Osteoblast (primary cell): ENCODE results near the gene EPGN. TPM values are rescaled to one million over a fixed set of nuclear protein-coding genes. Genes with fewer than 3 reads are reported as not detected.

Source experiments
- DNase-seq: peaks from one replicate; pipeline ENCODE4 v3.0.0; 2011; ENCODE audit warnings: low spot score, mixed read lengths; ENCODE audit not compliant: insufficient read length; ENCODE audit errors: missing footprints
- H2AFZ ChIP-seq: 2 replicates; pipeline ENCODE4 v1.6.0; 2011; ENCODE audit warnings: mild to moderate bottlenecking, low read length
- H3K27ac ChIP-seq: 2 replicates; pipeline ENCODE4 v1.5.1; 2011; ENCODE audit warnings: mild to moderate bottlenecking, low read depth, low read length, moderate library complexity
- H3K27me3 ChIP-seq: 2 replicates; pipeline ENCODE4 v1.6.0; 2012; ENCODE audit warnings: mild to moderate bottlenecking, control low read depth, inconsistent platforms, low read length, moderate library complexity; ENCODE audit not compliant: insufficient read depth
- H3K36me3 ChIP-seq: 2 replicates; pipeline ENCODE4 v1.5.1; 2011; ENCODE audit warnings: mild to moderate bottlenecking, low read length, control low read depth, moderate library complexity; ENCODE audit not compliant: insufficient read depth
- H3K4me1 ChIP-seq: 2 replicates; pipeline ENCODE4 v1.5.1; 2011; ENCODE audit warnings: mild to moderate bottlenecking, low read length, control low read depth, moderate library complexity; ENCODE audit not compliant: insufficient read depth
- H3K4me2 ChIP-seq: 2 replicates; pipeline ENCODE4 v1.6.0; 2011; ENCODE audit warnings: mild to moderate bottlenecking, low read length; ENCODE audit not compliant: insufficient read depth
- H3K4me3 ChIP-seq: fragments of 200-600 bp; sonication (generic); 3 replicates; pipeline ENCODE4 v1.5.1; 2012; ENCODE audit warnings: mild to moderate bottlenecking, low read length, inconsistent platforms; ENCODE audit not compliant: insufficient read depth
- H3K79me2 ChIP-seq: 2 replicates; pipeline ENCODE4 v1.6.0; 2012; ENCODE audit warnings: mild to moderate bottlenecking, low read length, control low read depth, inconsistent platforms; ENCODE audit not compliant: insufficient read depth
- H3K9me3 ChIP-seq: 2 replicates; pipeline ENCODE4 v1.5.1; 2011; ENCODE audit warnings: low read depth, low read length, control low read depth
- H4K20me1 ChIP-seq: 2 replicates; pipeline ENCODE4 v1.6.0; 2012; ENCODE audit warnings: mild to moderate bottlenecking, low read length, control low read depth; ENCODE audit not compliant: insufficient read depth
- total RNA-seq: library from RNA; depleted of rRNA; stranded (reverse); fragments of >200 nt; gene quantifications from 2 replicates; pipeline ENCODE4 v1.2.3, GENCODE V29; 2012
- TF ChIP-seq, protein P1 (sequence below): IDR thresholded peaks from 2 replicates; pipeline ENCODE4 v1.5.1; 2011; ENCODE audit warnings: mild to moderate bottlenecking, low read depth, low read length, moderate library complexity; ENCODE audit errors: extremely low read depth

Gene EPGN
- total RNA-seq, 1 donor = 1.1 TPM

DNA sequence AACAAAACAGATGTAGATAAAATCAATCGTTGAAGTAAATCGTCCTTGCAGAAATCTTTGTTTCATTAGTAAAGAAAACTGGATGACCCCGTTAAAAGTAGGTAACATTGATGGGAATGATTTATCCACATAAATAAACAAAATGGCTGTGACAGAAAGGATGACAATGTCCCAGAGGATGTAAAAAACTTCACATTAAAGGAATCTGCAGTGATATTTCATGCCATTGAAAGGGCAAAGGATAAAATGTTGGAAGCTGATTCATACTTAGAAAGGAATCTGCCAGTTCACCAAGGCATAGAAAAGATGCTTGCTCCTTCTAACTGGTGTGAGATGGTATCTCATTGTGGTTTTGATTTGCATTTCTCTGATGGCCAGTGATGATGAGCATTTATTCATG, 24.2 kb upstream of the EPGN start:
- no peaks in the 10 kb centered on the region for H4K20me1 ChIP-seq
- peak overlapping the region; percentile 60 for H3K4me3 ChIP-seq
- DNase-seq = peak; percentile 1
- no peaks in the 10 kb centered on the region for H3K79me2 ChIP-seq
- H3K27ac ChIP-seq = peak overlapping the region; percentile 78
- peak overlapping the region; percentile 77 for H3K4me2 ChIP-seq
- H3K9me3 ChIP-seq = no peaks in the 10 kb centered on the region
- TF ChIP-seq, protein P1, sequence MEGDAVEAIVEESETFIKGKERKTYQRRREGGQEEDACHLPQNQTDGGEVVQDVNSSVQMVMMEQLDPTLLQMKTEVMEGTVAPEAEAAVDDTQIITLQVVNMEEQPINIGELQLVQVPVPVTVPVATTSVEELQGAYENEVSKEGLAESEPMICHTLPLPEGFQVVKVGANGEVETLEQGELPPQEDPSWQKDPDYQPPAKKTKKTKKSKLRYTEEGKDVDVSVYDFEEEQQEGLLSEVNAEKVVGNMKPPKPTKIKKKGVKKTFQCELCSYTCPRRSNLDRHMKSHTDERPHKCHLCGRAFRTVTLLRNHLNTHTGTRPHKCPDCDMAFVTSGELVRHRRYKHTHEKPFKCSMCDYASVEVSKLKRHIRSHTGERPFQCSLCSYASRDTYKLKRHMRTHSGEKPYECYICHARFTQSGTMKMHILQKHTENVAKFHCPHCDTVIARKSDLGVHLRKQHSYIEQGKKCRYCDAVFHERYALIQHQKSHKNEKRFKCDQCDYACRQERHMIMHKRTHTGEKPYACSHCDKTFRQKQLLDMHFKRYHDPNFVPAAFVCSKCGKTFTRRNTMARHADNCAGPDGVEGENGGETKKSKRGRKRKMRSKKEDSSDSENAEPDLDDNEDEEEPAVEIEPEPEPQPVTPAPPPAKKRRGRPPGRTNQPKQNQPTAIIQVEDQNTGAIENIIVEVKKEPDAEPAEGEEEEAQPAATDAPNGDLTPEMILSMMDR = no peak
- H3K27me3 ChIP-seq = no peaks in the 10 kb centered on the region
- peaks cover 24% of the 10 kb centered on the region for H3K4me1 ChIP-seq
- no peaks in the 10 kb centered on the region for H3K36me3 ChIP-seq
- H2AFZ ChIP-seq = no peak overlapping the region

DNA sequence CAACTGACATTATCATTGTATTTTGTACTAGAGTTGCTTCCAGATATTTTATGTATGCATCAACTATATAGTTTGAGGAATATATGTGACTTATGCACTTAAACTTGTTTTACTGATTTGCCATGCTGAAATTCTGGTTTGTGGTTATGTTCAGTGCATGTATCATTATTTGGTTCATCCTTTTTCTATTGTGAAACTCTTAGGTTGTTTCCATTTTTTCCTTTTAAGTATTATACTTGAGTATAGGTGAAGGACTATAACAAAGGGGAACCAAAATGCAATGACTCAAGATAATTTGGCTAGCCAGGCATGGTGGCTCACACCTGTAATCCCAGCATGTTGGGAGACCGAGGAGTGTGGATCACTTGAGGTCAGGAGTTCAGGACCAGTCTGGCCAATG, 21.1 kb upstream of the EPGN start:
- H3K9me3 ChIP-seq = no peaks in the 10 kb centered on the region
- no peak overlapping the region for H3K4me3 ChIP-seq
- no peak for DNase-seq
- no peaks in the 10 kb centered on the region for H3K36me3 ChIP-seq
- H3K27me3 ChIP-seq = no peaks in the 10 kb centered on the region
- no peak overlapping the region for H3K27ac ChIP-seq
- H3K4me2 ChIP-seq = no peak overlapping the region
- H3K79me2 ChIP-seq = no peaks in the 10 kb centered on the region
- H3K4me1 ChIP-seq = peaks cover 27% of the 10 kb centered on the region
- H2AFZ ChIP-seq = no peak overlapping the region
- TF ChIP-seq, protein P1 = no peak
- no peaks in the 10 kb centered on the region for H4K20me1 ChIP-seq

DNA sequence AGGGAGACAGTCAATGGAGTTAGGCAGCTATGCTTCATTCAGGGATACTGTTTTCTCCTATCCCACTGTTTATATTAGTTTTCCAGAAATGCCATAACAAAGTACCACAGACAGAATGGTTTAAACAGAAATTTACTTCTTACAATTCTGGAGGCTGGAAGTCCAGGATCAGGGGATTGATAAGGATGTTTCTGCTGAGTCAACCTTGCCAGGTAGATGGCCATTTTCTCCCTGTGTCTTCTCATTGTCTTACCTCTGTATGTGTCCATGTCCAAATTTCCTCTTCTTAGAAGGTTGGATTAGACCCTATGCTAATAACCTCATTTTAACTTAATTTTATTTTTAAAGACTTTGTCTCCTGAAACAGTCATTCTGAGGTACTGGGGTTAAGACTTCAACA, 20.5 kb upstream of the EPGN start:
- Histone ChIP-seq H3K4me3 (no peak overlapping the region), H3K79me2 (no peaks in the 10 kb centered on the region), H4K20me1 (no peaks in the 10 kb centered on the region), H3K27ac (no peak overlapping the region), H3K36me3 (no peaks in the 10 kb centered on the region), H3K4me2 (no peak overlapping the region), H3K27me3 (no peaks in the 10 kb centered on the region), H3K4me1 (peaks cover 30% of the 10 kb centered on the region), H2AFZ (no peak overlapping the region), H3K9me3 (no peaks in the 10 kb centered on the region)
- DNase-seq = no peak
- TF ChIP-seq, protein P1 = no peak

DNA sequence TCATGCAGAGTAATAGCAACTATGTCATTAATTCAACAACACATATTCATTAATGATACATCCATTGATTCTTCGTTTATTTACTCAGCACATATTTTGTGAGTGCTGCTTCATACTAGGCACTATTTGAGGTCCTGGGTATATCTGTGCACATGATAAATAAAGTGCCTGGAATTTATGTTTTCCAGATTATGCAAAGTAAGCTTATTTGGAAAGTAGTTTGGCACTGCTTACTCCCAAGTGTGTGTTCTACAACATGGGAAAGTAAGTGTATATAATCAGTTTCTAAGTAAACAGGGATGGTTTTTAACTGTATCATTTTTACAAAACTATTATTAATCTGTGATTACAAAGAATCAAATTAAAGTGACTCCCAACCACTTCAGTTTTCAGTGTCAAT, 16.8 kb upstream of the EPGN start:
- Histone ChIP-seq H3K79me2 (no peaks in the 10 kb centered on the region), H3K27ac (no peak overlapping the region), H3K4me3 (no peak overlapping the region), H3K4me1 (peaks cover 9% of the 10 kb centered on the region), H3K36me3 (no peaks in the 10 kb centered on the region), H3K4me2 (no peak overlapping the region), H3K27me3 (no peaks in the 10 kb centered on the region), H4K20me1 (no peaks in the 10 kb centered on the region), H3K9me3 (no peaks in the 10 kb centered on the region), H2AFZ (no peak overlapping the region)
- DNase-seq = no peak
- TF ChIP-seq, protein P1 = no peak
